Natural killer cell (primary cell): Measurements from ENCODE around the gene LRP5. TPM values are rescaled to one million over a fixed set of nuclear protein-coding genes. Genes with fewer than 3 reads are reported as not detected.

Experiments used
- ATAC-seq, 3 donors: fragments of 150-1000 bp in 2 of 3; fragments of 200-7000 bp in 1 of 3; cut with Tn5 transposase; 1 replicate in 1 of 3; 2 replicates in 2 of 3; pipeline ENCODE4 v1.10.0; 2021; ENCODE audit warnings: mild to moderate bottlenecking in 2 of 3, moderate library complexity in 2 of 3
- DNase-seq, 2 donors: peaks; one replicate each; pipeline versions ENCODE4 v3.0.0 to v3.0.0-alpha.2; 2013 to 2021; ENCODE audit warnings: mixed read lengths in 1 of 2
- H3K27ac ChIP-seq: one replicate; pipeline ENCODE4 v1.5.1; 2013; ENCODE audit warnings: mild to moderate bottlenecking, low read length
- H3K27me3 ChIP-seq: one replicate; pipeline ENCODE4 v1.6.1; 2013; ENCODE audit warnings: low read length; ENCODE audit not compliant: control insufficient read depth, insufficient read depth
- H3K36me3 ChIP-seq: one replicate; pipeline ENCODE4 v1.6.1; 2013; ENCODE audit warnings: low read length; ENCODE audit not compliant: control insufficient read depth, insufficient read depth
- H3K4me1 ChIP-seq: one replicate; pipeline ENCODE4 v1.6.1; 2013; ENCODE audit warnings: low read length; ENCODE audit not compliant: control insufficient read depth, insufficient read depth
- H3K4me3 ChIP-seq: one replicate; pipeline ENCODE4 v1.5.1; 2013; ENCODE audit warnings: low read length
- H3K9me3 ChIP-seq: one replicate; pipeline ENCODE4 v1.6.1; 2013; ENCODE audit warnings: low read length; ENCODE audit not compliant: control insufficient read depth, insufficient read depth
- H3K27ac Mint-ChIP-seq, 2 donors: one replicate each; pipeline ENCODE4 v1.8.0; 2022; ENCODE audit warnings: mild to moderate bottlenecking in 2 of 2, mixed read lengths in 2 of 2, moderate library complexity in 1 of 2
- H3K27me3 Mint-ChIP-seq, 2 donors: one replicate each; pipeline ENCODE4 v1.8.0; 2022; ENCODE audit warnings: low read depth in 2 of 2, mixed read lengths in 2 of 2
- H3K36me3 Mint-ChIP-seq: one replicate; pipeline ENCODE4 v1.8.0; 2022; ENCODE audit warnings: mixed read lengths
- H3K4me1 Mint-ChIP-seq, 2 donors: one replicate each; pipeline ENCODE4 v1.8.0; 2022; ENCODE audit warnings: mixed read lengths in 2 of 2
- H3K4me3 Mint-ChIP-seq: one replicate; pipeline ENCODE4 v1.8.0; 2022; ENCODE audit warnings: mild to moderate bottlenecking, moderate library complexity, mixed read lengths
- H3K9me3 Mint-ChIP-seq, 2 donors: one replicate each; pipeline ENCODE4 v1.8.0; 2022; ENCODE audit warnings: mixed read lengths in 2 of 2
- CTCF ChIP-seq: fragments of 200-600 bp; IDR thresholded peaks from one replicate; pipeline ENCODE4 v1.8.0; 2022; ENCODE audit warnings: antibody characterized with exemption
- WGBS: methylation state at CpG from one replicate; pipeline ENCODE4 v1.1.7; 2013; ENCODE audit warnings: missing lambda C conversion rate; ENCODE audit not compliant: insufficient coverage; 5-methylcytosine and 5-hydroxymethylcytosine counted together
- intact Hi-C: fragments of 100-400 bp; cut with micrococcal nuclease; formaldehyde crosslinking; loops from one replicate; pipeline ENCODE4 v1.14.2; 2022
- total RNA-seq, 4 donors: library from RNA; stranded (reverse); fragments of 120-200 nt in 1 of 4; gene quantifications; one replicate each; pipeline versions ENCODE4 v1.2.3 to v1.2.4, GENCODE V29; 2013 to 2022

Gene LRP5
- total RNA-seq, 3 donors from 2014 or later (not counting 1 experiment from before 2014, with no cell fraction given) = 0.36 to 1.3 (median 0.89) TPM

GRCh38 chr11:68313574-68314202 is 1.3 kb downstream of the LRP5 start:
- Mint-ChIP-seq H3K36me3 (no peaks in the 10 kb centered on the region), H3K4me1 (peaks cover 14 to 20% of the 10 kb centered on the region in 2 donors), H3K4me3 (peak overlapping the region; percentile 79), H3K27me3 (peaks cover 38 to 45% of the 10 kb centered on the region in 2 donors), H3K9me3 (no peaks in the 10 kb centered on the region), H3K27ac (no peak overlapping the region)
- Histone ChIP-seq H3K4me3 (peak overlapping the region; percentile 7), H3K9me3 (no peaks in the 10 kb centered on the region), H3K4me1 (peaks cover 26% of the 10 kb centered on the region), H3K27me3 (peaks cover 23% of the 10 kb centered on the region), H3K36me3 (no peaks in the 10 kb centered on the region), H3K27ac (no peak overlapping the region)
- 27% methylated on average over 19 of the region's 19 CpGs for WGBS
- TF ChIP-seq CTCF = no peak
- DNase-seq = no peak
- intact Hi-C loops = no loop called here
- ATAC-seq = no peak

GRCh38 chr11:68314203-68315170 is 2.1 kb downstream of the LRP5 start:
- Mint-ChIP-seq H3K27ac (no peak overlapping the region), H3K4me1 (peaks cover 14 to 20% of the 10 kb centered on the region in 2 donors), H3K27me3 (peaks cover 38 to 45% of the 10 kb centered on the region in 2 donors), H3K9me3 (no peaks in the 10 kb centered on the region), H3K36me3 (no peaks in the 10 kb centered on the region), H3K4me3 (peak overlapping the region; percentile 31)
- H3K4me3 ChIP-seq = no peak overlapping the region
- WGBS = 59% methylated on average over 27 of the region's 27 CpGs
- H3K9me3 ChIP-seq = no peaks in the 10 kb centered on the region
- H3K27me3 ChIP-seq = peaks cover 23% of the 10 kb centered on the region
- ATAC-seq (no peak), DNase-seq (no peak)
- TF ChIP-seq CTCF = no peak
- no peak overlapping the region for H3K27ac ChIP-seq
- peaks cover 26% of the 10 kb centered on the region for H3K4me1 ChIP-seq
- intact Hi-C loops = no loop called here
- H3K36me3 ChIP-seq = no peaks in the 10 kb centered on the region

- Histone ChIP-seq H3K36me3 (no peaks in the 10 kb centered on the region), H3K4me1 (peaks cover 26% of the 10 kb centered on the region), H3K9me3 (no peaks in the 10 kb centered on the region), H3K27me3 (peaks cover 23% of the 10 kb centered on the region), H3K4me3 (no peak overlapping the region), H3K27ac (no peak overlapping the region)
- Mint-ChIP-seq H3K4me1 (peaks cover 14 to 20% of the 10 kb centered on the region in 2 donors), H3K36me3 (no peaks in the 10 kb centered on the region), H3K27ac (no peak overlapping the region), H3K4me3 (no peak overlapping the region), H3K9me3 (no peaks in the 10 kb centered on the region), H3K27me3 (peaks cover 38 to 45% of the 10 kb centered on the region in 2 donors)
- 90% methylated on average over 19 of the region's 19 CpGs for WGBS
- intact Hi-C loops = no loop called here
- ATAC-seq (no peak), DNase-seq (no peak)
- TF ChIP-seq CTCF = no peak
These were observed 3.0 kb downstream of the LRP5 start for GRCh38 chr11:68315171-68315920.
